HG03175 (cell line): ENCODE data around the gene DCAF10.
"Not testable (repeated sequence)": the region's sequence is repeated elsewhere in the genome, so short reads cannot be mapped to it uniquely, and the experiment has no call there.

Source experiments
- ATAC-seq: cut with Tn5 transposase; IDR thresholded peaks from one replicate; pipeline ENCODE4 v1.9.1; 2021; ENCODE audit warnings: mild to moderate bottlenecking, moderate library complexity; ENCODE audit not compliant: unreplicated experiment

DCAF10 gene, protein sequence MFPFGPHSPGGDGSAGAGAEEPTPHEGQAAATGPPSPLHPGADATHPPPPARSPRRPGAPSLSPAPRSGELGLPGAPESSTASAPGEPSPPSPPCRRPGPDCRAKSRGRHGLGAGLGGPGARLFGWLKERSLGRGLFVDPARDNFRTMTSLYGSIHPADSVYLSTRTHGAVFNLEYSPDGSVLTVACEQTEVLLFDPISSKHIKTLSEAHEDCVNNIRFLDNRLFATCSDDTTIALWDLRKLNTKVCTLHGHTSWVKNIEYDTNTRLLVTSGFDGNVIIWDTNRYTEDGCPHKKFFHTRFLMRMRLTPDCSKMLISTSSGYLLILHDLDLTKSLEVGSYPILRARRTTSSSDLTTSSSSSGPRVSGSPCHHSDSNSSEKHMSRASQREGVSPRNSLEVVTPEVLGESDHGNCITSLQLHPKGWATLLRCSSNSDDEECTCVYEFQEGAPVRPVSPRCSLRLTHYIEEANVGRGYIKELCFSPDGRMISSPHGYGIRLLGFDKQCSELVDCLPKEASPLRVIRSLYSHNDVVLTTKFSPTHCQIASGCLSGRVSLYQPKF

DNA sequence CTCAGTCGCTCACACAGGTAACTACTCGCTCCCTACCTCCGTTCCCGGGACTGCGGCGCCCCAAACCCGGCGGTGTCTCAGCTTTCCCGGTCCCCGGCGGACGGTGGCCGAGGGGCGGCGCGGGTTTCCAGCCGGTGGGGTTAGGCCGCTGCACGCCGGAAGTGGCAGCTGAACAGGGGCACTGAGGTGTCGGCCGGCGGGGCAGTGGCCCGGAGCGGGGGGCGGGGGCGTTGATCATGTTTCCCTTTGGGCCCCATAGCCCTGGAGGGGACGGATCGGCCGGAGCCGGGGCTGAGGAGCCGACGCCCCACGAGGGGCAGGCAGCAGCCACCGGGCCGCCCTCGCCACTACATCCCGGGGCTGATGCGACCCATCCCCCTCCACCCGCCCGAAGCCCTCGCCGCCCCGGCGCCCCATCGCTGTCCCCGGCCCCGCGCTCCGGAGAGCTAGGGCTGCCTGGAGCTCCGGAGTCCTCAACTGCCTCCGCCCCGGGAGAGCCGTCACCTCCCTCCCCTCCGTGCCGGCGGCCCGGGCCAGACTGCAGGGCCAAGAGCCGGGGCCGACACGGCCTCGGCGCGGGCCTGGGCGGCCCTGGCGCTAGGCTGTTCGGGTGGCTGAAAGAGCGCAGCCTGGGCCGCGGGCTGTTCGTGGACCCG is at the start of gene DCAF10:
DCAF10 (plus strand) TSS at position 167 of the 656 bp plus-strand sequence; CDS start at position 237, 70 bp downstream.
- peak; percentile 72 for ATAC-seq

DNA sequence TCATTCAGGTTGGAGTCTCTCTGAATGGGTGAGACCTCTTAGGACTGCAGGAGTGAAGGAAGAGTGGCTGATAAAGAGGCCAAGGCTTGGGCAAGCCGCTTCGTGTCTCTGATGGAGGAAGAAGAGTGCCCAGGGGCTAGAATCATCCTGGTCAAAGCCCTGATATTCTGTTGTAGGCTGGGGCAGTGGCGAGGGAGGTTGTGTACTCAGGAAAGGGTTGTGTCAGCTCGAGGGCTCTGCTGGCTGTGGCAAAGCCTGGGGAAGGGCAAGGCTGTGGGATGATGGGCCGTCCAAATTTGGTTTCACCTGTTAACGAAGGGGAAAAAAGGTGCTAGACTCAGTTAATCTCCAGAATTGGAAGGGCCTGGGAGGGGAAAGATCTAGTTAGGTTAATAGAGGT is 49.4 kb upstream of the DCAF10 start:
- ATAC-seq: no peak

DNA sequence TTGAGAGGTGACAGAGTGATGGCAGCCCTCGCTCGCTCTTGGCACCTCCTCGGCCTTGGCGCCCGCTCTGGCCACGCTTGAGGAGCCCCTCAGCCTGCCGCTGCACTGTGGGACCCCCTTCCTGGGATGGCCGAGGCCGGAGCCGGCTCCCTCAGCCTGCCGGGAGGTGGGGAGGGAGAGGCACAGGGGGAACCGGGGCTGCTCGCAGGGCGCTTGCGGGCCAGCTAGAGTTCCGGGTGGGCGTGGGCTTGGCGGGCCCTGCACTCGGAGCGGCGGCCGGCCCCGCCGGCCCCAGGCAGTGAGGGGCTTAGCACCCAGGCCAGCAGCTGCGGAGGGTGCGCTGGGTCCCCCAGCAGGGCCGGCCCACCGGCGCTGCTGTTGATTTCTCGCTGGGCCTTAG is 48.9 kb upstream of the DCAF10 start:
- not testable (repeated sequence) for ATAC-seq

DNA sequence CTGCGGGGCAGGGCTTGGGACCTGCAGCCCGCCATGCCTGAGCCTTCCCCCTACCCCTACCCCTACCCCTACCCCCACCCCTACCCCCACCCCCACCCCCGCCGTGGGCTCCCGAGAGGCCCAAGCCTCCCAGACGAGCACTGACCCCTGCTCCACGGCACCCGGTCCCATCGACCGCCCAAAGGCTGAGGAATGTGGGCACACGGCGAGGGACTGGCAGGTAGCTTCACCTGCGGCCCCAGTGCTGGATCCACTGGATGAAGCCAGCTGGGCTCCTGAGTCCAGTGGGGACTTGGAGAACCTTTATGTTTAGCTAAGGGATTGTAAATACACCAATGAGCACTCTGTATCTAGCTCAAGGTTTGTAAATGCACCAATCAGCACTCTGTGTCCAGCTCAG is 48.5 kb upstream of the DCAF10 start:
- not testable (repeated sequence) for ATAC-seq

DNA sequence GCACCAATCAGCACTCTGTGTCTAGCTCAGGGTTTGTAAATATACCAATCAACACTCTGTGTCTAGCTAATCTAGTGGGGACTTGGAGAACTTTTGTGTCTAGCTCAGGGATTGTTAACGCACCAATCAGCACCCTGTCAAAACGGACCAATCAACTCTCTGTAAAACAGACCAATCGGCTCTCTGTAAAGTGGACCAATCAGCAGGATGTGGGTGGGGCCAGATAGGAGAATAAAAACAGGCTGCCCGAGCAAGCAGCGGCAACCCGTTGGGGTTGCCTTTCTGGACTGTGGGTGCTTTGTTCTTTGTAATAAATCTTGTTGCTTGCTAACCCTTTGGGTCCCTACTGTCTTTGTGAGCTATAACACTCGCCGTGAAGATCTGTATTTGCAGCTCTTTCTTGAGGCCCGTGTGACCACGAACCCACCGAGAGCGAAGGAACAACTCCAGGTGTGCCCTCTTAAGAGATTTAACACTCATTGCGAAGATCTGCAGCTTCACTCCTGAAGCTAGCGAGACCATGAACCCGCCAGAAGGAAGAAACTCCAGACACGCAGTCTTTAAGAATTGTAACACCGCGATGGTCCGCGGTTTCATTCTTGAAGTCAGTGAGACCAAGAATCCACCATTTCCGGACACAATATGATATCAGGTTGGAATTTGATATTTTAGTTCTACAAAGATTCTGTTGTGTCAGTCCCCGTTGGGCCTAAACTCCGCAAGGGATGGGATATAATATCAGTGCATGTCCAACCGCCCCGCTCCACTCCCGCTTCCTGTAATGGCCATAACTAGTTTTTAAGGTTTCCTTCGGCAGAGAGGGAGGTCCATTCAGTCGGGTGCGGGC is 47.7 kb upstream of the DCAF10 start:
- no peak for ATAC-seq

DNA sequence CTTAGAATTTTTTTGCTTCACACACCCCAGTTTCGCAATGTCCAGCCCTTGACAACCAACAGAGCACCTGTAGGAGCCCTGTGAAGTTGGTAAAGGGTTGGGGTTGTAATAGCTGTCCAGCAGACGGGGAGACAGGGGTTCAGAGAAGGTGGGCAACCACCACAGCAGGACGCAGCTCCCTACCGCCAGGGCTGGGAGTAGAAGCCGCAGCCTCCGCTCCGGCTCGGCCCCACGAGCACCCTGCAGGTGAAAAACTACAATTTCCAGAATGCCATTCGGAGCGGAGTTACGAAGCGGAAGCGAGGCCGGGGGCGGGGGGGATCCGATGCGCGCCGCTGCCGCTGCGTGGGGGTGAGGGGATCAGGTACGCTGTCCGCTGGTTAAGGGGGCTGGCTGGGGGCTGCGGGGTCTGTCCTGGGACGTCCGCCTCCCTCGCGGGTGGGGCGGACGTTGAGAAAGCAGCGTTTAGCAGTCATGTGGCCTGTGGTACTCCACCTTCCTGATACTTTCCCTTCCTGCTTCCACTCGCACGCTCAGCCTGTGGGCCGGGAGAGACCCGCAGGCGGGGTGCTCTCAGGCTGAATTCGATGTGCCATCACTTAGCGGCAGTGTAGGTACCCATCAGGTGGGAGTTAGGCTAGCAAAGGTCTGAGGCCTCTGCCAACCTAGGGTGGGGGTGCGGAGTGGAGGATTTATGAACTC is 47.0 kb upstream of the DCAF10 start, which contains the start of gene TRMT10B:
TRMT10B (plus strand) TSS at position 317 of the 702 bp plus-strand sequence. CDS start 8,127 bp downstream, outside the sequence.
- peak; percentile 85 for ATAC-seq

DNA sequence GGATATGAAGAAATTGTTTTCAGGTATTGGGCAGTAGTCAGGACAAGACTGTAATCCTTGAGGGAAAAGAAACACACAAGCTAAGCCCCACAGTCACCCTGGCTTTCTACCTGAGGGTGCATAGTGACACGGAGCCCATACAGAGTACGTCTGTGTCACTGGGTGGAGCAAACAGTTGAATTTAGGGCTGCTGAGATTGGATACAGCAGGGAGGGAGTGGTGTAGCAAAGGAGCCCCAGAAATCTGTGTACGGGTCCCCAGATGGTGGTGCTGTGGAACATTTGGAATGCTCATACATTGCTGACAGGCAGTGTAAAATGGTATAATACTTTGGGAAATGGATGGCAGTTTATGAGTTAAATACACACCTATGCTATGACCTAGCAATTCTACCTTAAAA is 41.9 kb upstream of the DCAF10 start:
- ATAC-seq: no peak

DNA sequence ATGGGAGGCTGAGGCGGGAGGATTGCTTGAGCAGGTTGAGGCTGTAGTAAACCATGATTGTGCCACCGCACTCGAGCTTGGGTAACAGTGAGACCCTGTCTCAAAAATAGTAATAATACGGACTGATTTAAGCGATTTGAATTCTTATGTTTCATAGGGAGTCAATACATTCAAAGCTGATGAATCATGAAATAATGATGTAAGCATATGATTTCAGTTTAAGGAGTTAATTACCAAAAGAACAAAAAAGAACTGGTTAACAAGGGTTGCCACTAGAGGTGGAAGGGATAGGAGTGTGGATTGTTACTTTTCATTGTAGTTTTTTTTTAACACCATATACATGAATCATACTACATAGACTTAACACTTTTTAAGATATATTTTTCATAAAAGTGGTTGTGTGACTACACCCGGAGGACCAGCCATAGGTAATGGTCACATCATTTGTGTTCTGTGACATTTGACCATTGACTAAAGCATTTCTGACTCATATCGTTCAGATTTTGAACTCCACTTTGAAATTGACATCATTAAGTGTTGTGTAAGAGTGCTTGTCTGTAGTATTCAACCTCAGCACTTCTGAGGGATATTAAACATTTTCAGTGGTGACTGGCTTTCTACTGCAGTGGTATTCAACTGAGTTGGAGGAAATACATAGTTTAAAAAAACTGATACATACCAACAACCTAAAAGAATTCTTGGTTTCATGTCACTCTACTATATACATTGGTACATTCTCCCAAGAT is 40.0 kb upstream of the DCAF10 start:
- no peak for ATAC-seq

DNA sequence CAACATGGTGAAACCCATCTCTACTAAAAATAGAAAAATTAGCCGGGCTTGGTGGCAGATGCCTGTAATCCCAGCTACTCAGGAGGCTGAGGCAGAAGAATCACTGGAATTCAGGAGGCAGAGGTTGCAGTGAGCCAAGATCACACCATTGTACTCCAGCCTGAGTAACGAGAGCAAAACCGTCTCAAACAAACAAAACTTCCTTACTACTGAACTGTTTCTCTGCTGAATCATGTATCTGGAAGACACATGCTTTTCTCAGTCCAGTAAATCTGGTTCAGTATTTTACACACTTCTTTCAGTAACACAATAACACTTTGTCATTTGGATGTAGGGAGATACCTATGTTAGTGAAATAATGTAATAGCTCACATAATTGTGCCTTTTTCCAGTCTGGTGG is 39.1 kb upstream of the DCAF10 start:
- ATAC-seq: no peak

DNA sequence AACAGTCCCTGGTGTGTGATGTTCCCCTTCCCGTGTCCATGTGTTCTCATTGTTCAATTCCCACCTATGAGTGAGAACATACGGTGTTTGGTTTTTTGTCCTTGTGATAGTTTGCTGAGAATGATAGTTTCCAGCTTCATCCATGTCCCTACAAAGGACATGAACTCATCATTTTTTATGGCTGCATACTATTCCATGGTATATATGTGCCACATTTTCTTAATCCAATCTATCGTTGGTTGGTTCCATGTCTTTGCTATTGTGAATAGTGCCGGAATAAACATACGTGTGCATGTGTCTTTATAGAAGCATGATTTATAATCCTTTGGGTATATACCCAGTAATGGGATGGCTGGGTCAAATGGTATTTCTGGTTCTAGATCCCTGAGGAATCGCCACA is 35.3 kb upstream of the DCAF10 start:
- ATAC-seq: not testable (repeated sequence)

DNA sequence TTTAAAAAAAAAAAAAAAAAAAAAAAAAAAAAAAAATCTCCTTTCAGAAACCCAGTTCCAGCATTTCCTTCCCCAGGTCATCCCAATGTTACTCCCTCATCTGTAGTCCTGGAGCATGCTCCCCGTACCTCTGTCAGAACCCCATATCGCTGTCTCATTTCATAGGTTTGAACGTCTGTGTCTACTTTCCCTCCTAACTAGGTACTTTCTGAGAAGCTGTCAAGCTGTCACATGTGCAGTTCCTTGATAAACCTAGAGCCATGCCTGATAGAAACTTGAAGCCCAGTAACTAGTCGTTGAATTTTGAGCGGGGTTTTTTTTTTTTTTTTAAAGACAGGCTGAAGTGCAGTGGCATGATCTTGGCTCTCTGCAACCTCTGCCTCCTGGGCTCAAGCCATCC is 31.3 kb upstream of the DCAF10 start:
- ATAC-seq: no peak

DNA sequence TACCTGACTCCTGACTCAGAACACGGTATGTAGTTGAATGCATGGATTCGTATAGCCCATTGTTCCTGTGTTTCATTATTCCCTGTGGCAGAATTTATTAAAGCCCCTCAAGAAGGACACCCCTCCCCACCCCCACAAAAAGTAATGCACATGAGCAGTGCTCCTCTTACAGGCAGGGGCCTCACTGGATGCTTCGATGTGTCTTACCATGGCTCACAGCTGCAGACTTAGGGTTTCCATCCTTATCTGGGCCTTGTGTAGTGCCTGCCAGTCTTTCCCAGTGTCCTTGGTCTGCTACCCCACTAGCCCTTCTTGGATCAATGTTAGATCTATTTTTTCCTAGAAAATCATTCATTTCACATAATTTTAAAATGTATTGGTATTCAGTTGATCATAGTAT is 30.6 kb upstream of the DCAF10 start:
- no peak for ATAC-seq

DNA sequence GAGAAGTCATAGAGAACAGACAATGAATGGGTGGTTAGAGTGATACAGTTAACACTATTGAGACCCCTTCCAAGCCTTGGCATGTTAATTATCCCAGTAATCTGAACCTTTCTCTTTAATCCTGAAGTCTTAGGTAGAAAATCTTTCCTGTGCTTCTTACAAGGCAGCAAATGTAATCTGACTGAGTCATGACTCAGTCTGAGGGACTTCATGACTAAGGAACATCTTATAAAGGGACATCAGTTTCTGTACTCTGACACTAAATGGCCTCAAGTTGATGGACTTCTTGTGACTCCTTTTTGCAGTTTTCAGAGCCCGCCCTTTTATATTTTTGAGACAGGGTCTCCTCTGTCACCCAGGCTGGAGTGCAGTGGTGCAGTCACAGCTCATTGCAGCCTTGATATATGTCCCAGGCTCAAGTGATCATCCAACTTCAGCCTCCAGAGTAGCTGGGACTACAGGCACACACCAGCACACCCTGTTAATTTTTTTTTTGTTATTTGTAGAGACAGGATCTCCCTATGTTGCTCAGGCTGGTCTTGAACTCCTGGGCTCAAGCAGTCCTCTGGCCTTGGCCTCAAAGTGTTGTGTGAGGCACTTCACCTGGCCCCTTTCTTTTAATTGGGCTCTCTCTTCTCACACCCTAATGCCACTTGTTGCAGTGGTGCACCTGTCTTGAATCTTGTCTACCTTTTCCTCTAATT is 25.2 kb upstream of the DCAF10 start:
- ATAC-seq: no peak

DNA sequence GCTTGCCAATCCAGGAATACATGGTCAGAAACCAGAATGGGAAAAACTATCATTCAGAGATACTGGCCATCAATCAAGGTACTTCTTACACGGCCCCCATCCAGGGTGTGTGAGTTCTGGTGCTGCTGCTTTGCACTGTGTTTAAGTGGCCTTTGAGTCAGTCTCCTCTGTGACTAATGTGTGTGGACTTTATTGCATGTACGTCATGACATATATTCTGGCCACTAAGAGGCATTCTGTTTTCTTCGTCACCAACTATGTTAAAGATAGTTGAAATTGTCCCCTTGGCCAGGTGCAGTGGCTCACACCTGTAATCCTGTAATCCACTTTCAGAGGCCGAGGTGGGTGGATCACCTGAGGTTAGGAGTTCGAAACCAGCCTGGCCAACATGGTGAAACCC is 24.3 kb upstream of the DCAF10 start:
- no peak for ATAC-seq

DNA sequence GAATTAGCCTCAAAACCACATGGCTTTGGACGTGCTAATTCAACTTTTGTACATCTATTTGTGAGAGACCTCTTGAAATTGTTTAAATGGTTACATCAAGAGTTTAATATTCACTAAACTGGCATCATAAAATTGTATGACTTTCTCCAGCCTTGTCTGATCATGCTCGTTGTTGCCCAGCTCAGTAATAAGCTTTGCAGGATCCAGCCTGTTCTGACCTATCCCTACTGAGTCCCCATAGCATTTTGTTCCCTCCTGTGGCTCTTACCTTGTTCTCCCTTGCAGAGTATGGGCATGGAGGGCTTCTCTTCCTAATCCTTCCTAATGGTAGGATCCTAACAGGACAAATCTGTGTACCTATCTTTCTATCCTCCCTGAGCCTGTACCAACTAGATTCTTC is 22.1 kb upstream of the DCAF10 start:
- no peak for ATAC-seq

DNA sequence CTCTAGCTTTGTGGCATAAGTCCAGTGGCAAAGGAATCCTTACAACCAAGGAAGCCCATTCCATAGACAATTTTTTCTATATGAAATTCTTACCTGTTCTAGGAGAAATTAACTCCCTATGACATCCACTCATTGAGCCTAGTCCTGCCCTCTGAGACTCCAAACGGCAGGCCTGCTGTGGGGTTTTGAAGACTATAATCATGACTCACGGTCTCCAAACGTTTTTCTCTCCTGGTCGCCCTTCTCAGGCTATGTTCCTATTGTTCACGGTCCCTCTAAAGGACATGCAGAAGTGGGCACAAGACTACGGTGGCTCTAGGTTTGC is 16.3 kb upstream of the DCAF10 start:
- ATAC-seq: no peak

DNA sequence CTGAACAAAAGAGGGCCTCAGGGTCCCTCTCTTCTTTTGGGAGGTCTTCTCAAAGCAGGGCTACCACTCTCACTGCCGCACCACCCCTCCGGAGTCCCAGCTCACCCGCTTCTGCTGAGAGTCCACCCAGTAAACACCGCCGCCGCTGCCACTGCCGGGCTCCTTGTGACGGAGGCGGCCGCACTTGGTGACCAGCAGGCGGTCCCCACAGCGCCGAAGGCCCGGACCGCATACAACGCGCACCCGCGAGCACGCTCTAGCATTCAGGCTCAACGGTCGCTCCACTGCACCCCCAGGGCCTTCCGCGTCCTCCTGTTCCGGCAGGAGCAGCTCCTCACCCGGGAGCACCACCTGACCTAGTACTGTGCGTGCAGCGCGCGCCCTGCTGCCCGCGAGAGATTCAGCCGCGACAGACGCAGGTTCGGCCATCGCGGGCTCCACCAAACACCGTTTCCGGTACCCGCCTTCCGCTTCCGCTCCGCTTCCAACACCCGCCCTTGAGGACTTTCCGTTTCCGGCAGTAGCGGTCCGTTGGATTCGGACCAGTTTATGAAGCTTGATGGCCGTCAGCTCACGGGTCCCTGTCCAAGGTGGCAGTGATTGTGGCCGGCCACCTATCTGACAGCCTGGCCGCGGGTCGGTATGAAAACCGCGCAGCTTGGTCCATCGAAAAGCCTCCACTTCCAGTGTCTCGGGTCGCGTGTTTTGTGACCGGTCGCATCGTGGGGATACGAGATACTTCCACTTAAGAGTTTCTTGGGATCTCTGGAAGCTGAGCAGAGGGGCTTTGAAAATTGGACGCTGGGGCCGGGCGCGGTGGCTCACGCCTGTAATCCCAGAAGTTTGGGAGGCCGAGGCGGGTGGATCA is 15.7 kb upstream of the DCAF10 start, which contains the start of gene EXOSC3:
EXOSC3 (minus strand) TSS at position 449 of the 868 bp plus-strand sequence; CDS start at position 429, 20 bp downstream.
- ATAC-seq: peak; percentile 96

DNA sequence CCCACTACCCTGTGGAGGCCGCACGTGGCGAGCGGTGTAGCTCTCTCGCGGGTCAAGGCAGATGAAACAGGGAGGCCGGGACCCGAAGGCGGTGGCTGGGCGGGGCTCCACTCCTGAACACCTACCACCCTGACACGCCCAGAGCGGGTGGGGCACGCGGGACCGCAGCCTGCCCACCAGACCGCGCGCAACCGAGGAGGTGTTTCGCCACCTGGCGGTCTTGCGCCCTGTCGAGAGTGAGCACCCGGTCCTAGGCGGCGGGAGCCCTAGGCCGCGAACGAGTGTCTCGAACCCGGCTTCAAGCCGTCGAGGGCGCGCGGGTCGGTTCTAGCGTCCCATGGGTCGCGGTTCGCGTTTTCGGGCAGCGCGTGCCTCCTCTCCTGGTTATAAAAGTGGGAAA is 13.5 kb upstream of the DCAF10 start:
- no peak for ATAC-seq
